T1000 (cell line): Measurements from ENCODE around the gene DPF3.
A peak's percentile ranks its signal among the peaks of the same experiment; 100 is the strongest.

Experiments used
- DNase-seq: peaks from one replicate; lab custom pipeline; 2025; ENCODE audit warnings: mixed read lengths; lab: John Stamatoyannopoulos, UW

DPF3 gene

GRCh38 chr14:72645706-72646105 is 248.2 kb downstream of the DPF3 start:
- no peak for DNase-seq

- no peak for DNase-seq
Measured at GRCh38 chr14:72644758-72645489, 249.0 kb downstream of the DPF3 start.

- no peak for DNase-seq
Measured at GRCh38 chr14:72644038-72644437, 249.9 kb downstream of the DPF3 start.

GRCh38 chr14:72643317-72643801 is 250.5 kb downstream of the DPF3 start:
- peak; percentile 86 for DNase-seq

GRCh38 chr14:72640911-72641485 is 252.9 kb downstream of the DPF3 start:
- DNase-seq, result no peak

GRCh38 chr14:72638021-72638420 is 255.9 kb downstream of the DPF3 start:
- peak; percentile 67 for DNase-seq

- no peak for DNase-seq
Measured at GRCh38 chr14:72636871-72637270, 257.0 kb downstream of the DPF3 start.

GRCh38 chr14:72636094-72636493 is 257.8 kb downstream of the DPF3 start:
- no peak for DNase-seq

GRCh38 chr14:72634691-72635616 is 258.9 kb downstream of the DPF3 start:
- no peak for DNase-seq

- no peak for DNase-seq
Measured at GRCh38 chr14:72633551-72633950, 260.4 kb downstream of the DPF3 start.

- no peak for DNase-seq
Measured at GRCh38 chr14:72632727-72633126, 261.2 kb downstream of the DPF3 start.

- DNase-seq, result no peak
Measured at GRCh38 chr14:72631401-72631800, 262.5 kb downstream of the DPF3 start.

- no peak for DNase-seq
Measured at GRCh38 chr14:72630374-72630773, 263.5 kb downstream of the DPF3 start.

- no peak for DNase-seq
Measured at GRCh38 chr14:72629534-72629933, 264.4 kb downstream of the DPF3 start.

- no peak for DNase-seq
Measured at GRCh38 chr14:72625689-72626088, 268.2 kb downstream of the DPF3 start.

- no peak for DNase-seq
Measured at GRCh38 chr14:72621387-72622065, 272.4 kb downstream of the DPF3 start.

GRCh38 chr14:72619881-72620280 is 274.0 kb downstream of the DPF3 start:
- DNase-seq, result no peak

GRCh38 chr14:72619111-72619571 is 274.8 kb downstream of the DPF3 start:
- peak; percentile 48 for DNase-seq

- DNase-seq, result no peak
Measured at GRCh38 chr14:72618424-72618823, 275.5 kb downstream of the DPF3 start.

- no peak for DNase-seq
Measured at GRCh38 chr14:72617391-72618031, 276.4 kb downstream of the DPF3 start.

GRCh38 chr14:72616811-72617210 is 277.1 kb downstream of the DPF3 start:
- DNase-seq, result no peak
